ENCODE measurements around the gene GRHPR.
A peak's percentile ranks its signal among the peaks of the same experiment; 100 is the strongest.
"Not testable (repeated sequence)": the region's sequence is repeated elsewhere in the genome, so short reads cannot be mapped to it uniquely, and the experiment has no call there.

GRHPR gene

DNA sequence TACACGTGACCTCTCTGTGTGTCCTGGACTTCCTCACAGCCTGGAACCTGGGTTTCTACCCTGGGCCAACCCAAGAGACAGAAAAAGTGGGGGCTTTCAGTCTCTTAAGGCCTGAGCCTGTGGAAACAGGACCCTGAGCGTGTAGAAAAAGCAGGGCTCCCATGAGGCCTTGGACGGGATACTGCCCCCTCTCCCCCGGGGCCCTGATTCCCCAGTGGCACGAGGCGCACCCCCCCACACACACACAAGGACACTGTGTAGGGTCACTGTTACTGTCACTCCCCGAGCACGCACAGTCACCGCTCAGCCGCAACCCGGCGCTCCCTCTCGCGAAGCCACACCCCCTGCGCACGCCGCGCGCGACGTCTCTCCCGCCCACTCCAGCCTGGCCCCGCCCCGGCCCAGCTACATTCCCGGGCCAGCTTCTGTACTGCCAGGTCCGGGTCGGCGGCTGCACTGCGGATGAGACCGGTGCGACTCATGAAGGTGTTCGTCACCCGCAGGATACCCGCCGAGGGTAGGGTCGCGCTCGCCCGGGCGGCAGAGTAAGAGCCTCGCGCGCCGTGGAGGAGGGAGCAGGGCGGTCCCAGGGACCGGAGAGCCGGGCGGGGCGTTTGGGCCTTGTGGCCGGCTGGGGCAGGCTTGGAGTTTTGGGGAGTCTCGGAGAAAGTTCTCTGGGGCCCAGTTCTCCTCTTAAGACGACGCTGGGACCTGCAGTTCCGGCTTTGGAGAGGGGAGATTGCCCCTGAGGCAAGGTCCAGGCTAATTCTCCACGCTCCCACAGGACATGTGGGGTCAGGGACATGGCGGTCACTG, at the start of gene GRHPR:
Gene GRHPR (plus strand): TSS at position 408 of the 816 bp plus-strand sequence. CDS start 55 bp downstream, at position 463.
- DNase-seq = peak; percentile 91

GRCh38 chr9:37372839-37373238, 49.7 kb upstream of the GRHPR start:
- DNase-seq = no peak

DNA sequence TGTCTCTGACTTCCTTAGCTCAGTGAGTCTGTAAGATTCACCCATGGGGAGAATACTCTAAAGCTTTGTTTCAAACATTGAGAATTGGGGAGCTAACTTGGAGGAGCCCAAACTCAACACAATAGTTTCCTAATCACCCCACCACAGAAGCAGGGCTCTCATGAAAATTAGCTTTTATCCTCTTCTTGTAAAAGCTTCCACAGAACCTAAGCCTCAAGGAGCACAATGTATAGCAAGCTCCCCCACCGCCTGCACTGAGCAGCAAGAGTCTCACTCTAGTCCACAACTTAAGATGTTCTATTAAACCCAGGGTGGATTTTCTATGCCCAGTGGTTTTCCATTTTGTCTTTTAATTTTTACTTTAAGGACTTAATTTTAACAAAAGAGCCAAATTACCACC, 48.9 kb upstream of the GRHPR start:
- DNase-seq = no peak

GRCh38 chr9:37374892-37375291, 47.6 kb upstream of the GRHPR start:
- no peak for DNase-seq

DNA sequence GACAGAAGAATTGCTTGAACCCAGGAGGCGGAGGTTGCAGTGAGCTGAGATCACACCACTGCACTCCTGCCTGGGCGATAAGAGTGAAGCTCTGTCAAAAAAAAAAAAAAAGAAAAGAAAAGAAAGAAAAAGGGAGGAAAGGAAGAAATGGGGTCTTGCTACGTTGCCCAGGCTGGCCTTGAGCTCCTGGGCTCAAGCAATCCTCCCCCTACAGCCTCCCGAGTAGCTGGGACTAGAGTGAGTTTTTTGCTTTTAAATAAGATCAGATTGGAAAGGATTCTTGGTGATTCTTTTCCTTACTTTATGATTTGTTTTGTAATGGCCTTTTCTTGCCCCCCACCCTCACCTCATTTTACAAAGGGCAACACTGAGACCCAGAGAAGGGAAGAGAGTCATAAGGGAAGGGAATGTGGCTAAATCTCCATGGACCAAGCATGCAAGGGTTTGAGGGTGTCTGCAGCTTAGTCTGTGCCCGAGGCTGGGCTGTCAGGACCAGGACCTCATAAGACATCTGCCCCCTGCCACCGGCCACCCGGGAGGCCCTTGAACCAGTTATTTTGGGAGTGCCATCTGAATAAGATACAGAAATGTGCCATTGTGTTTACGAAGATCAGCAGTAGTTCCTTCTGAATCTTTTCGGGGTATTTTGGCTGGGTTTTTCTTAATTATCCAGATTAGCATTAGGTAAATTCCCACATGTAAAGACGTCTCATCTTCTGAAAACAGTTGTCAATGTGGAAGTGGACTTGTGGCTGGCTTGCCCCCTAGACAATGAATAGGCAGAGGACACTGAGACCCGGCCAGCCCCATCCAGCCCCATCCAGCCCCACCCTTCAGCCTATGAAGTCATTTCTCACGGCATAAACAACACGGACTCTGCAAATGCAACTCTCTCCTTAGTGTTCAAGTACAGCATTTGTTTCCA, 44.5 kb upstream of the GRHPR start:
- DNase-seq = no peak

GRCh38 chr9:37378613-37379004, 43.9 kb upstream of the GRHPR start:
- DNase-seq = no peak

DNA sequence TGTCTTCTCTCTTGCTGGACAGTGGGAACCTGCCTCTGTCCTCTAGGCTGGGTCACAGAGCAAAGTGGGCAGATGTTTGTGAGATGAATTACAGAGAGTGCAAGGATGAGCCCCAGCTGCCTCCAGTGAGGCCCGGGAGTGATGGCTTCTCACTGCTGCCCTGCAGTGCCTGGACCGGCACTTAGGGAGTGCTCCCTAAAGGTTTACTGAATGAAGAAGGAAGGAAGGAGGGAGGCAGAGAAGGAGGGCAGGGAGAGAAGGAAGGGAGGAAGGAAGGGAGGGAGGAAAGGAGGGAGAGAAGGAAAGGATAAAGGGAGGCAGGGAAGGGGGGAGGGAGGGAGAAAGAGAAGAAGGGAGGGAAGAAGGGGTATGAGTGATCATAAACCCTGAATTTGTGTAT, 42.7 kb upstream of the GRHPR start:
- no peak for DNase-seq

- DNase-seq = no peak
Observed at GRCh38 chr9:37380570-37380969, 41.9 kb upstream of the GRHPR start.

DNA sequence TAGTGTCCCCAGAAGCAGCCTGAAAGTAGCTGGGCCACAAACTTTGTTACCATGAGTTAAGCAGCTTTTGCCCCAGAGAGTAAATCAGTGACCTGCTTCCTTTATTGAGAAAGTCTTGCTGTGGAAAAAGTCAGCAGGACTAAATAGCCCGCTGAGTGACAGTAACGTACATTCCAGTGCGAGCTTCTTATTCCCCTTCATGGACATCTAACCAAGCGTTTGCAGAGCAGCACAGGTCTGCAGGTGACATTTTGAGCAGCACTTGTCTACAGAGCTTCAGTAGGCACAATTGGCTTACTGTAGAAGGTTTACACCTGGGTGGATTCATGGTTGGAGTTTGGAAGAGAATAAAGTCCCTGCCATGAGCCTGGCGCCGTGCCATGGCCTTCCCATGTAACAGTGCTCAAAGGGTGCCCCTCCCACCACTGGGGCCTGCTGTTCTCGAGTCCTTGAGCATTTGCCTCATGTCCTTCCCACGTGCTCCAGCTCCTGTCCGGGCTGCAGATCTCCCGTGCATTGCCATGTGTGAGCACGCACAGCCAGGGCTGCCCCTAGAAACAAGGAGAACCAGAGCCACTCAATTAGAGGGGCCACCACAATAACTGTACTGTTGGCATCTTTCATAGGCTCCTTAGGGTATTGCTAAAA, 41.3 kb upstream of the GRHPR start:
- DNase-seq = no peak

DNA sequence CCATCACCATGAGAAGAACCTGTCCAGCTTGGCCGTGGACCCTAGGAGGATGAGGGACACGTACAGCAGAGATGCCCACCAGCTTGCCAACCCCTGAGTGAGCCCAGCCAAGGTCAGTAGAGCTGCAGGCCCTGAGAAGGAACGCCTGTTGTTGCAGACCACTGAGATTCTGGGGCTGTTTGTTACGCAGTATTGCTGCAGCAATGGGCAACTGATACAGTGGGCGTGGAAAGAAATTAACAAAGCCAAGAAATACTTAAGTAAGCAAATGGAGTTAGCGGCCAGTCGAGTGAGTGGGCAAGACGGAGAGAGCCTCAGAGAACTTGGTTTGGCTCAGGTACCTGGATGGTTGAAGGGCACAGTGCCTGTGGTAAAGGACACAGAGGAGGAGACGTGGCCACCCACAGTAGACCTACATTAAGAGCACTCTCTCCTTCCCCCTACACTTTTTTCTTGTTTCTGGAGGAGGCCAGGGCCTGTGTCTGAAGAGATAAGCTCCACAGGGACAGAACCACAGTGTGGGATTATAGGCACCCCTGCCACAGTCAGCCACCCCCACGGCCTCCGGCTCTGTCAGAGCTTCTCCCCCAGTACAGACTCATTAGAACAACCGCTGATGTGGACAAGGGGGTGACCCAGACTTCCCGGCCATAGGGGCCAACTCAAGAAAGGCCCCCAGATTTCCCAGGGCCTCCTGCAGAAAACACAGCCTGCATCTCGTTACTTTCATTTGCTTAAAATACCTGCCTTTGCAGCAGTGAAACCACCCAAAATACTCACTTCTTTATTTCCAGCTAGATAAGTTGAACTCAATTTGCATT, 40.1 kb upstream of the GRHPR start:
- no peak for DNase-seq

- no peak for DNase-seq
Observed at GRCh38 chr9:37382982-37383357, 39.5 kb upstream of the GRHPR start.

DNA sequence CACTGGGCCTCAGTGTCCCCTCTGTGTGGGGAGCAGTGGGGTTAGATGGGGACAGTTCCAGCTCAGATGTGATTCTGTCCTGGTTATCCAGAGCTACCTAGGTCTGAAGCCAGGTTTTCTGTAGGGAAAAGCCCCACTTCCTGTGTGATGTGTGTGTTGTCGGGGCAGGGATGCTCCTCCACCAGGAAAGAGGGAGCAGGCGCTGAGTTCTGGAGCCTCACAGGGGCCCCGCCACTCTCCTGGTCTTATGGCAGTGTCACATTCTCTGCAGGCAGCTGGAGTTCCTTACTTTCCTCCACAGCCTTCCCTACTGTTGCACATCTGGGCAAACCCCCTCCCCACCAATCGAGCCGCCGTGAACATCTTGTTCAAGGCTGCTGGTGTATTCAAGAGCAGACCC, 39.1 kb upstream of the GRHPR start:
- DNase-seq = no peak

DNA sequence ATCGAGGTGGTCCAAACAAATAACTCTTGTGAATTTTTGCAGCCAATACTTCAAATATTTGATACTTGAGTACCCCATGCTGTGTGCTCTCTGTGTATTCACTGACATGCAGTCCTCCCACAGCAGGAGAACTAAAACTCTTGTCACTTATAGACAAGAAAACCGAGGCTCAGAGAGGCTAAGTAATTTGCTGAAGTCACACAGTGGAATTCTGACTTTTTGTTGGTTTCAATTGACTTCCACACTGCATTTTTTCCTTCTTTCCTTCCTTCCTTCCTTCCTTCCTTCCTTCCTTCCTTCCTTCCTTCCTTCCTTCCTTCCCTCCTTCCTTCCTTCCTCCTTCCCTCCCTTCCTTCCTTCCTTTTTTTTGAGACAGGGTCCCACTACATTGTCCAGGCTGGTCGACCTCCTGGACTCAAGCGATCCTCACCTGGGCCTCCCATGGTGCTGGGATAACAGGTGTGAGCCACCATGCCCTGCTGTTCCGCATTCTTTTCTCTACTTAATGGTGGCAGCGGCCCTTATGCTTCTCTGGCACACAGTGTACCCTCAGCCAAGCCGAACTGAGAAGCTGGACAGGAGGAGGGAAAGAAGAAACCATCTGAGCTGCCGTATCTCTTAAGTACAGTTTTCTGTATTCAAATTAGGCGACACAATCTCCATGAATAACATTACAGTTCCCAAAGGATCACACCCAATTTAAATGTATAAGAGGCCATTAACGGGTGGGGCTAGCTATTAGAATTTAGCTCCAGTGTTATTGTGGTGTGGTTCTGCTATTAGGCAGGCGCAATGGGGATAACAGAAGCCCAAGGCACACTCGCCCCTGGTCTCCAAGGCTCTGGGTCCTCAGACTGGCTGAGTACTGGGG, 38.4 kb upstream of the GRHPR start:
- DNase-seq = no peak

- no peak for DNase-seq
Observed at GRCh38 chr9:37385286-37385685, 37.2 kb upstream of the GRHPR start.

DNA sequence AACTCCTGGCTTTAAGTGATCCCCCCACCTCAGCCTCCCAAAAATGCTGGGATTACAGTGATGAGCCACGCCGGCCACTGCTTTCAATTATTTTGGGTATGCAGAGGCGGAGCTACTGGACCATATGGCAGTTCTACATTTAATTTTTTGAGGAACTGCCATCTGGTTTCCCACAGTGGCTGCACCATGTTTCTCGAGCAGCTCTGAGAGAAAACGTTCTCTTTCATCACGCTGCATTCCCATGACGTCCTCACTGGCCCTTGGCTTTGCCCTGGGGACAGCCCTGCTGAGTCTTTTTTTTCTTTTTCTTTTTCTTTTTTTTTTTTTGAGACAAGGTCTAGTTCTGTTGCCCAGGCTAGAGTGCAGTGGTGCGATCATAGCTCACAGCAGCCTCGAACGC, 35.5 kb upstream of the GRHPR start:
- DNase-seq = no peak

- no peak for DNase-seq
Observed at GRCh38 chr9:37390759-37391158, 31.7 kb upstream of the GRHPR start.

GRCh38 chr9:37392272-37392671, 30.2 kb upstream of the GRHPR start:
- no peak for DNase-seq

- no peak for DNase-seq
Observed at GRCh38 chr9:37395229-37395628, 27.3 kb upstream of the GRHPR start.

DNA sequence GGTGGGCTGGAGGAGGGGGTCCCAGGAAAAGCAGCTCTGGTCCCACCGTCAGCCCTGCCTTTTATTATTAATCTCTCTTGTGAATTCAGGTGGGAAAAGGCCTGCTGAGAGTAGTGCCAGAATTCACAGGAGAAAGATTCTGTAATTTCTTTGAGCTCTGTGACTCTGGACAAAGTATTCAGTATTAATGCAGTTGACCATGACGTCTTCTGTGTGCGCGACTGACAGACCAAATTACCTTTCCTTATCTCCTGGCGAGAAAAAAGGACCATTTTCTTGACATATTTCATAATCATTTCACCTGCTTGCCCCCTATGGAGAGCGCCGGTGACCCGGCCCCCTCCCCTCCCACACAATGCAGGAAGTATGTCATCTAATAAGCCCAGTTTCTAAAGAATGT, 26.8 kb upstream of the GRHPR start:
- DNase-seq = no peak

- DNase-seq = not testable (repeated sequence)
Observed at GRCh38 chr9:37397948-37398347, 24.5 kb upstream of the GRHPR start.

- DNase-seq = no peak
Observed at GRCh38 chr9:37398464-37399025, 24.0 kb upstream of the GRHPR start.

Data from activated T-cell treated with anti-CD3 and anti-CD28 coated beads, Interleukin-2, amount 50 U/mL, for 1 hour (primary cell).